ENCODE measurements around the gene LIFR.

The LIFR gene

GRCh38 chr5:38446029-38446522, 110.4 kb downstream of the LIFR start:
- no peak overlapping the region for H3K4me3 ChIP-seq (ENCODE audit: low read depth, low read length)
- H3K4me1 ChIP-seq: no peaks in the 10 kb centered on the region
- H3K36me3 ChIP-seq: no peaks in the 10 kb centered on the region
- DNase-seq: no peak
- H3K9me3 ChIP-seq: no peaks in the 10 kb centered on the region
- no peaks in the 10 kb centered on the region for H3K27me3 ChIP-seq
- no peak for TF ChIP-seq CTCF (IDR thresholded peaks at IDR 0.05; ENCODE audit: low read depth, low read length)

DNA sequence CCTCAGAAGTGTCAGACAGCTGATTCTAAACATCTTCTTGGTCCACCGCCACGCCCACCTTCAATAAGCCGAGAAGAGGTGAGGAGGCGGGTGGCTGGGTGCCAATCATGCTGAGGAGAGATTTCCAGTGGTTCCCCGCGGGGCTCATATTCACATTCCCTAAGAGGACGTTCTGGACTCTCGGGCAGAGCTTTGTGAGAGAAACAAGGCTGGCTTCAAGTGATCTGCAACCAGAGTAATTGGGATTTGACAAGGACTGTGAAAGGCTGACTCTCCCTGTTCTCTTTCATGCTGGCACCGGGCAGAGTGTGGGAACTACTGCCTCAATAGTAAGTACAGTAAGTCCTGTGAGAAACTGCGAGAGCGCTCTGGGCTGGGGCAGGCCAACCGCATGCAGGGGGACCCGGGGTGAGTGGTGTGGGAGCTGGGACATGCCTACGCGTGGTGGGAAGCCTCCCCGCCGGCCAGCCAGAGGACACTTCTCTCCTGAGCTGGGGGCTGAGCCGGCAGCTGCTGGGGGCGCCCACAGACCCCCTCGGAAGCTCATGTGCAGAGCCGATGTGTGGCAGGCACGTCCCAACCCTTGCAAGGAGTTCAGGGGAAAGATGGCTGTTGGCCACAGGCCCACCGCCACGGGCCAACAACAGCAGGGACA, 110.9 kb downstream of the LIFR start:
- Histone ChIP-seq H3K4me1 (no peaks in the 10 kb centered on the region), H3K27me3 (no peaks in the 10 kb centered on the region), H3K36me3 (no peaks in the 10 kb centered on the region), H3K4me3 (ENCODE audit: low read depth, low read length) (no peak overlapping the region), H3K9me3 (no peaks in the 10 kb centered on the region)
- no peak for TF ChIP-seq CTCF (IDR thresholded peaks at IDR 0.05; ENCODE audit: low read depth, low read length)
- no peak for DNase-seq

DNA sequence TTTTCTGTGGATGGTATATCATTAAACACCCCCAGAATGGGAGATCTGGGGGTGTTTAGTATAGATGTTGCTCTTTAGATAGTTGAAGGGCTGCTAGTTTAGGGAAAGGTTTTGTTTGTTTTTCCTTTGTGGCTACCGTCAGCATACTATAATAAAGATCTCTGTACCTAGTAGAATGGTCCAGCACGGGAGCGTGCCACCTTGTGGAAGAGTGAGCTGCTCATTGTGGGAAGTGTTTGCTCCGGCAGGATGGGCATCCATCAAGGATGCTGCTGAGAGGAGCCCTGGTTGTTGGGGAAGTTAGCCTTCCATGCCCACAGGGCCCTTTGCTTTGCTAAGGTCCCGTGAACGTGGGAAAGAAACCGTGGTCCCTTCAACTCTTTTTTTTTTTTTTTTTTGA, 113.1 kb downstream of the LIFR start:
- TF ChIP-seq CTCF (IDR thresholded peaks at IDR 0.05; ENCODE audit: low read depth, low read length): no peak
- DNase-seq: no peak
- H3K9me3 ChIP-seq: no peaks in the 10 kb centered on the region
- no peaks in the 10 kb centered on the region for H3K4me1 ChIP-seq
- no peaks in the 10 kb centered on the region for H3K27me3 ChIP-seq
- no peaks in the 10 kb centered on the region for H3K36me3 ChIP-seq
- no peak overlapping the region for H3K4me3 ChIP-seq (ENCODE audit: low read depth, low read length)

DNA sequence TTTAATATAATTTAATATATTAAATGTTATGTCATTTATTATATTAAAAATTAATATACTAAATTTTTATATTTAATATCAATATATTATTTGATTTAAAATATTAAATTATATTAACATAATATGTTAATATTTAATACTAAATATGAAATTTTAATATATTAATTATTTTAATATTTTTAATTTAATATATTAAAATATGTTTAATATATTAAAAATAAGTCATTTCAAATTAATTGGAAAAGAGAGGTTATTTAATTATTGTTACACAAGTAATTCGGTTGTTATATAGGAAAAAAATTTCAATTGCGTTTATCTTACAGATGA, 114.2 kb downstream of the LIFR start:
- no peak for TF ChIP-seq CTCF (IDR thresholded peaks at IDR 0.05; ENCODE audit: low read depth, low read length)
- no peak for DNase-seq
- Histone ChIP-seq H3K4me1 (no peaks in the 10 kb centered on the region), H3K27me3 (no peaks in the 10 kb centered on the region), H3K9me3 (no peaks in the 10 kb centered on the region), H3K4me3 (ENCODE audit: low read depth, low read length) (no peak overlapping the region), H3K36me3 (no peaks in the 10 kb centered on the region)

GRCh38 chr5:38441453-38442246, 114.8 kb downstream of the LIFR start:
- H3K4me3 ChIP-seq (ENCODE audit: low read depth, low read length): no peak overlapping the region
- no peaks in the 10 kb centered on the region for H3K9me3 ChIP-seq
- H3K27me3 ChIP-seq: no peaks in the 10 kb centered on the region
- peak; percentile 90 for DNase-seq
- TF ChIP-seq CTCF (IDR thresholded peaks at IDR 0.05; ENCODE audit: low read depth, low read length): peak; percentile 100
- H3K36me3 ChIP-seq: no peaks in the 10 kb centered on the region
- H3K4me1 ChIP-seq: no peaks in the 10 kb centered on the region

DNA sequence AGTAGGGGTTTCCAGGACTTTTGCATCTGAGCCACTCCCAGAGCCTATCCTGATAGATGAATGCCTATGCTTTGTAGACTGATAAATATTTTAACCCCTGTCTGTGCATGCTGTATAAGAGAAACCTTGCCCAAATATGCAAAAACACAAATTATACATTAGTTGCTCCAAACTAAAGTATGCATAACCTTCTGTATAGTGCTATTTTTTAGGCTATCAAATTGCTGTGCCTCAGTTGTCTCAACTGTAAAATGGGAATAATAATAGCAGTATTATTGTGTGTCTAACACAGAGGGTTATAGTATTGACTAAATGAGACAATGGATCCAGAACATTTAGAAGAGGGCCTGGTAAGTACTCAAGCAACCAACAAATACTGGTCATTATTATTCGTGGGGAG, 117.7 kb downstream of the LIFR start:
- Histone ChIP-seq H3K27me3 (no peaks in the 10 kb centered on the region), H3K9me3 (no peaks in the 10 kb centered on the region), H3K36me3 (no peaks in the 10 kb centered on the region), H3K4me3 (ENCODE audit: low read depth, low read length) (no peak overlapping the region), H3K4me1 (peaks cover 2% of the 10 kb centered on the region)
- DNase-seq: no peak
- TF ChIP-seq CTCF (IDR thresholded peaks at IDR 0.05; ENCODE audit: low read depth, low read length): no peak

All from BE2C (cell line).